ENCODE results near the gene TNFRSF11A.
A peak's percentile ranks its signal among the peaks of the same experiment; 100 is the strongest.

TNFRSF11A gene

DNA sequence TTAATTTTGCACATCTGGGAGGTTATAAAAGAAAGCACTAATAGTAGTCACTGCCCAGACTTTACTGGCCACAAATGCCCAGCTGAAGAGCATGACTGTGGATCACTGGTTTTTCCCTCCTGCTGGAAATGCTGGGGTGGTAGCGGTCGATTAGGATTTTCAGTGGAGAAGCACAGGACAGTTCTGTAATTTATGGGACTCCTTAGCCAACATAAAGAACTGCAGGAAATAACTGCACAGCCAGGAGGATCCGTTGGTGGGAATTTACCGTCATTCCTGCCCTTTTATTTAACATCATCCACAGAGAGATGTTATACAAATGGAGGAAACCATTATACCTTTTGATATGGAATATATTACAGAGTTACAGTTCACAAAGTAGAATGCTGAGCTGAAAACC lies 61.5 kb downstream of the TNFRSF11A start:
- DNase-seq (ENCODE audit: low read depth): no peak
- TF ChIP-seq, protein P1, sequence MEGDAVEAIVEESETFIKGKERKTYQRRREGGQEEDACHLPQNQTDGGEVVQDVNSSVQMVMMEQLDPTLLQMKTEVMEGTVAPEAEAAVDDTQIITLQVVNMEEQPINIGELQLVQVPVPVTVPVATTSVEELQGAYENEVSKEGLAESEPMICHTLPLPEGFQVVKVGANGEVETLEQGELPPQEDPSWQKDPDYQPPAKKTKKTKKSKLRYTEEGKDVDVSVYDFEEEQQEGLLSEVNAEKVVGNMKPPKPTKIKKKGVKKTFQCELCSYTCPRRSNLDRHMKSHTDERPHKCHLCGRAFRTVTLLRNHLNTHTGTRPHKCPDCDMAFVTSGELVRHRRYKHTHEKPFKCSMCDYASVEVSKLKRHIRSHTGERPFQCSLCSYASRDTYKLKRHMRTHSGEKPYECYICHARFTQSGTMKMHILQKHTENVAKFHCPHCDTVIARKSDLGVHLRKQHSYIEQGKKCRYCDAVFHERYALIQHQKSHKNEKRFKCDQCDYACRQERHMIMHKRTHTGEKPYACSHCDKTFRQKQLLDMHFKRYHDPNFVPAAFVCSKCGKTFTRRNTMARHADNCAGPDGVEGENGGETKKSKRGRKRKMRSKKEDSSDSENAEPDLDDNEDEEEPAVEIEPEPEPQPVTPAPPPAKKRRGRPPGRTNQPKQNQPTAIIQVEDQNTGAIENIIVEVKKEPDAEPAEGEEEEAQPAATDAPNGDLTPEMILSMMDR (IDR thresholded peaks at IDR 0.05; ENCODE audit: low read length, missing control alignments): no peak
- no peak overlapping the region for H3K4me3 ChIP-seq (replicated peaks; ENCODE audit: low read depth, low read length)

DNA sequence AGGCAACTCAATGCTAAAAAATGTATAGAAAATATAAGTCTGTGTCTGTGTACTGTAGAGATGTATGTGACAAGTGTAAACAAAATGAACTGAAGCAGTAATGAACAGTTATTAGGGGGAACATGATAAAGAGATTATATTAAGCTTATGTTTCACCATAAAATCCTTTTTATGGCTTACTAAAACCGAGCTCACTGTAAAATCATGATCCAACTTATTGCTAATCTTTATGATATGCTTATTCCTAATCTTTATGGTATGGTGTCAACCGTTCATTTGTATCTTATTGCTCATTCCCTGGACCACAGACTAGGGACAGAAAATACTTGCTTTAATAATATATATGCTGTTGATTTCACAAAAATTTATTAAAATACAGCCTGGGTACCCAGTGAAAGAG lies 62.1 kb downstream of the TNFRSF11A start:
- no peak for DNase-seq (ENCODE audit: low read depth)
- no peak overlapping the region for H3K4me3 ChIP-seq (replicated peaks; ENCODE audit: low read depth, low read length)
- TF ChIP-seq, protein P1 (IDR thresholded peaks at IDR 0.05; ENCODE audit: low read length, missing control alignments): no peak

- no peak for DNase-seq (ENCODE audit: low read depth)
- TF ChIP-seq, protein P1 (IDR thresholded peaks at IDR 0.05; ENCODE audit: low read length, missing control alignments): no peak
- no peak overlapping the region for H3K4me3 ChIP-seq (replicated peaks; ENCODE audit: low read depth, low read length)
These were observed 64.0 kb downstream of the TNFRSF11A start for GRCh38 chr18:62388855-62389760.

- H3K4me3 ChIP-seq (replicated peaks; ENCODE audit: low read depth, low read length): no peak overlapping the region
- TF ChIP-seq, protein P1 (IDR thresholded peaks at IDR 0.05; ENCODE audit: low read length, missing control alignments): no peak
- peak; percentile 65 for DNase-seq (ENCODE audit: low read depth)
These were observed 64.8 kb downstream of the TNFRSF11A start for GRCh38 chr18:62389761-62390481.

GRCh38 chr18:62394006-62394763 lies 69.1 kb downstream of the TNFRSF11A start:
- DNase-seq (ENCODE audit: low read depth): no peak
- no peak overlapping the region for H3K4me3 ChIP-seq (replicated peaks; ENCODE audit: low read depth, low read length)
- TF ChIP-seq, protein P1 (IDR thresholded peaks at IDR 0.05; ENCODE audit: low read length, missing control alignments): no peak

- TF ChIP-seq, protein P1 (IDR thresholded peaks at IDR 0.05; ENCODE audit: low read length, missing control alignments): no peak
- no peak overlapping the region for H3K4me3 ChIP-seq (replicated peaks; ENCODE audit: low read depth, low read length)
- no peak for DNase-seq (ENCODE audit: low read depth)
These were observed 71.3 kb downstream of the TNFRSF11A start for GRCh38 chr18:62396381-62396780.

All from fibroblast of pulmonary artery (primary cell).